ENCODE measurements around the gene SREBF2. TPM values are rescaled to one million over a fixed set of nuclear protein-coding genes. Genes with fewer than 3 reads are reported as not detected.

The SREBF2 gene
- total RNA-seq (2021; fragmentation: NEBNext Ultra II Directional; extraction: Animal tissue kit (Norgen Biotek cat#: 25700)): 10 to 100 TPM; 29.3 to 42.1 (median 37.6) TPM
- long read RNA-seq, full-length matches to known transcripts: 2 of 11 reads
- long read RNA-seq, partial matches to known transcripts: 7 of 11 reads
- long read RNA-seq, other reads (novel, unspliced or antisense): 2 of 11 reads

DNA sequence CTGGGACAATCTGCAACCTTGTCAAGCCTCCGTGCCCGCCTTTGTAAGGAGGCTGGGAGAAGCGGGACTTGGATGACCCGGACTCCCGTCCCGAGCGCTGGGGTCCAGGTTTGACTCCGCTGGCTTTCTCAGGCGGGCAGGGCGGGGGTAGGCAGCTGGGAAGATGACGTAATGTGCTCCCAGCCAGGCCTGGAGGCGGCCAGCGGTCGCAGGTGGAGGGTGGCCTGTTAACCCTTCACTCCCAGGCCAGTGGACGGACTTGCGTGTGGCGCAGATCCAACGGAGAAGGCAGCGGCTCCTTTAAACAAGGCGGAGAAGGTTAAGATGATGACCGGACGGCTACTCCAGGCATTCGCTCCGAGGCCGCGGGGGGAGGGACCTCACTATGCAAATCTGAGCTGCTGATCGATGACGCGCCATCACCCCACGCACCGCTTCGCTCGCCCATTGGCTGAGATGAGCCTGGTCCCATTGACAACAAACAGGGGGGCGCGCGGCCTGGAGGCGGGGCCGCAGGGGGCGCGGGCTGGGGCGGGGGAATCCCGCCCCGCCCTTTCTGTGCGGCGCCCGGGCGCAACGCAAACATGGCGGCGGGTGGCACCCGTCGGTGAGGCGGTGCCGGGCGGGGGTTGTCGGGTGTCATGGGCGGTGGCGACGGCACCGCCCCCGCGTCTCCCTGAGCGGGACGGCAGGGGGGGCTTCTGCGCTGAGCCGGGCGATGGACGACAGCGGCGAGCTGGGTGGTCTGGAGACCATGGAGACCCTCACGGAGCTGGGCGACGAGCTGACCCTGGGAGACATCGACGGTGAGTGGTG, at the start of gene SREBF2:
TSS of gene SREBF2 (plus strand) at position 553 of the 816 bp plus-strand sequence. CDS start at position 719, 166 bp downstream.
- H3K9me3 Mint-ChIP-seq: no peaks in the 10 kb centered on the region
- TF ChIP-seq, protein P1, sequence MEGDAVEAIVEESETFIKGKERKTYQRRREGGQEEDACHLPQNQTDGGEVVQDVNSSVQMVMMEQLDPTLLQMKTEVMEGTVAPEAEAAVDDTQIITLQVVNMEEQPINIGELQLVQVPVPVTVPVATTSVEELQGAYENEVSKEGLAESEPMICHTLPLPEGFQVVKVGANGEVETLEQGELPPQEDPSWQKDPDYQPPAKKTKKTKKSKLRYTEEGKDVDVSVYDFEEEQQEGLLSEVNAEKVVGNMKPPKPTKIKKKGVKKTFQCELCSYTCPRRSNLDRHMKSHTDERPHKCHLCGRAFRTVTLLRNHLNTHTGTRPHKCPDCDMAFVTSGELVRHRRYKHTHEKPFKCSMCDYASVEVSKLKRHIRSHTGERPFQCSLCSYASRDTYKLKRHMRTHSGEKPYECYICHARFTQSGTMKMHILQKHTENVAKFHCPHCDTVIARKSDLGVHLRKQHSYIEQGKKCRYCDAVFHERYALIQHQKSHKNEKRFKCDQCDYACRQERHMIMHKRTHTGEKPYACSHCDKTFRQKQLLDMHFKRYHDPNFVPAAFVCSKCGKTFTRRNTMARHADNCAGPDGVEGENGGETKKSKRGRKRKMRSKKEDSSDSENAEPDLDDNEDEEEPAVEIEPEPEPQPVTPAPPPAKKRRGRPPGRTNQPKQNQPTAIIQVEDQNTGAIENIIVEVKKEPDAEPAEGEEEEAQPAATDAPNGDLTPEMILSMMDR (IDR thresholded peaks at IDR 0.05): peak; percentile 28; the same call in 1 of the 2 replicates
- H3K27me3 Mint-ChIP-seq (ENCODE audit: insufficient read depth): no peaks in the 10 kb centered on the region; the same call in 1 of the 2 replicates
- H3K27ac Mint-ChIP-seq: peak within 1 kb of the TSS; percentile 97
- peaks cover 25% of the 10 kb centered on the region for H3K4me1 Mint-ChIP-seq (ENCODE audit: low read depth)
- DNase-seq: peak; percentile 99
- peaks cover 6% of the 10 kb centered on the region for H3K36me3 Mint-ChIP-seq (ENCODE audit: low read depth)
- peak within 1 kb of the TSS; percentile 94 for H3K4me3 Mint-ChIP-seq

DNA sequence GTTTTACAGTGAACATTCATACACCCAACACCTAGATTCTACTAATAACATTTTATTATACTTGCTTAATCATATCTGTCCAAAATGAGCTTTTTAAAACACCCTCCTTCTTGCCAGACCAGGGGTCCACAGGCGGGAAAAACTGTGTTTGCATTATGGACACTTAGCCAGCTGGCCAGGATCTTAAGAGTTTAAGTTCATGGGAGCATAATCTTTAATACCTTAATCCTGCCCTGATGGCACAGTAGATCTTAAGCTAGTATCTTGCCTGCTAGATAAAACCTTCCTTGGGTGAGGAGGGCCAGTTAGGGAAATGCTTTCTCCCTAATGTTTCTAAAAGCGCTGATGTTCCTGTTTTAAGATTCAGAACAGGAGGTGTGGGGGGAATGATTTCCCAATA, 45.6 kb upstream of the SREBF2 start:
- H3K36me3 Mint-ChIP-seq (ENCODE audit: low read depth): no peaks in the 10 kb centered on the region
- H3K27ac Mint-ChIP-seq: no peak overlapping the region
- H3K27me3 Mint-ChIP-seq (ENCODE audit: insufficient read depth): peaks cover 17% of the 10 kb centered on the region
- TF ChIP-seq, protein P1 (IDR thresholded peaks at IDR 0.05): no peak
- H3K4me1 Mint-ChIP-seq (ENCODE audit: low read depth): no peaks in the 10 kb centered on the region
- H3K4me3 Mint-ChIP-seq: no peak overlapping the region
- no peak for DNase-seq
- no peaks in the 10 kb centered on the region for H3K9me3 Mint-ChIP-seq

DNA sequence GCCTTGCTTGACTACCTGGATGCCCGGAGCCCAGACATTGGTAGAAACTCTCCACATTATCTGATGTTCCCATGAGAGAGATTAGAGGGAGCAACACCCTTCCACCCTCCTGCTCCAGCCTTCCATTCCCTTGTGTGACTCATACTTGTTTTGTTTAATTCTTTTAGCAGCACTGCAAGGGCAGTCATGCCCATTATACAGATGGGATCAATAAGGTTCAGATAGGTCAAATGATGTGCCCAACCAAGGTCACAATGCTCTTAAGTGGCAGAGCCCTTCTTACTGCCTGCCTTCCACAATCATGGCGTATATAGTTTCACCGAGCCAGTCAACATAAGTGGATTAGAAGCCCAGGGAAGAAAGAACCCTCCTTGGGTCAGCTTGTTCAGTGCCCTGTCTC, 39.0 kb upstream of the SREBF2 start:
- no peaks in the 10 kb centered on the region for H3K4me1 Mint-ChIP-seq (ENCODE audit: low read depth)
- no peaks in the 10 kb centered on the region for H3K36me3 Mint-ChIP-seq (ENCODE audit: low read depth)
- DNase-seq: no peak
- TF ChIP-seq, protein P1 (IDR thresholded peaks at IDR 0.05): no peak
- peaks cover 11% of the 10 kb centered on the region for H3K27me3 Mint-ChIP-seq (ENCODE audit: insufficient read depth)
- H3K9me3 Mint-ChIP-seq: no peaks in the 10 kb centered on the region
- no peak overlapping the region for H3K4me3 Mint-ChIP-seq
- no peak overlapping the region for H3K27ac Mint-ChIP-seq

DNA sequence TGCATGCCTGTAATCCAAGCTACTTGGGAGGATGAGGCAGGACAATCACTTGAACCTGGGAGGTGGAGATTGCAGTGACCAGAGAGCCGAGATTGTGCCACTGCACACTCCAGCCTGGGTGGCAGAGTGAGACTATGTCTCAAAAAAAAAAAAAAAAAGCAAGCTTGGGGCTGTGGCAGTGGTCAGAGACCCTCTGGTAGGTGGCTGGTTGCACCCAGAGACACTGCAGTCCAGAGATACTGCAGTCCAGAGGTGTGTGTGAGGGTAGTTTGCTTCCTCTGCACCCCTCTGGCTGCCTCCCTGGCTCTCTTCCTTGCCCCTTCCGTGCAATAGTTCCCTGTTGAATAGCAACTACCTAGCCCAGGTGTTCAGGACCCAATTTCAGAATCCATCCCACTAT, 34.2 kb upstream of the SREBF2 start:
- TF ChIP-seq, protein P1 (IDR thresholded peaks at IDR 0.05): no peak
- H3K27ac Mint-ChIP-seq: no peak overlapping the region
- no peak overlapping the region for H3K4me3 Mint-ChIP-seq
- H3K36me3 Mint-ChIP-seq (ENCODE audit: low read depth): no peaks in the 10 kb centered on the region
- no peaks in the 10 kb centered on the region for H3K9me3 Mint-ChIP-seq
- DNase-seq: no peak
- peaks cover 27% of the 10 kb centered on the region for H3K4me1 Mint-ChIP-seq (ENCODE audit: low read depth)
- no peaks in the 10 kb centered on the region for H3K27me3 Mint-ChIP-seq (ENCODE audit: insufficient read depth)

DNA sequence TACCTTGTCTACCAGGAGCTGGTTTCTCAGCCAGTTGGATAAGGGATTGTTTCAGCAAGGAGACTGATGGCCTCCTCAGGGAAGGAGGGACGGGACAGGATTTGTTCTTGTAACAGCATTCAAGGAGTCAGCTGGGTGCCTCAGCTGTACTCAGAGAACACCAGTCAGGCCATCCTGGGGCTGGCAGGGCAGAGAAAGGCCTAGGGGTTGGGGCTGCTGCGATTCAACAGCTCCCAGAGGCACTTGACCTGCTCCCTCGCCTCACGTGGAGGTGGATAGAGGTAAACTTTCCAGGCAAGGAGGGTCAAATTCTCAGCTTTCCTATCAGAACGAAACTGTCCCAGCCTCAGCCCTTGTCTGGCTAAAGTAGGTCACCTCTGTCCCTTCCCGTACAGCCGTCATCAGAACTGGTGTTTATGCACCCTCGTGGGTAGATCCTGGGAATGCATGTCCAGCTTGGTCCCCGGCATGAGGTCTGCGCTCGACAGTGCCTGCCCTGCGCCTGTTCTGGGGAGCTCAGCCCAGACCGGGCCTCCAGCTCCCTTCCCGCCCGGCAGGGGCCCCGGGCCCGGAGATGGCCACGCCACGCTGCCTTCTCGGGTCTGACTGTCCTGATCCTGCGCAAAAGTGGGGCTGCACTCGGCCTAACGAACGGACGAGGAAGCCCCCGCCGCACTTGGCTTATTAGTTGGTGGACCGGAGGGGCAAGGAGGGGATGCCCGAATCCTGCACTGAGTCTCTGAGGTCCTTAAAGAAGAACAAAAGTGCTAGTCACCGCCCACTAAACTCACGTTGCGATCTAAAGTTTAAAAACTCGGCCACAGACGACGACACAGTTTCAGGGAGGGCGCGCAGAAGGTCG, 33.2 kb upstream of the SREBF2 start:
- Mint-ChIP-seq H3K27me3 (ENCODE audit: insufficient read depth) (no peaks in the 10 kb centered on the region), H3K36me3 (ENCODE audit: low read depth) (no peaks in the 10 kb centered on the region), H3K4me1 (ENCODE audit: low read depth) (peaks cover 27% of the 10 kb centered on the region), H3K4me3 (peak overlapping the region; percentile 90), H3K27ac (peak overlapping the region; percentile 91), H3K9me3 (no peaks in the 10 kb centered on the region)
- TF ChIP-seq, protein P1 (IDR thresholded peaks at IDR 0.05): no peak
- no peak for DNase-seq
